ENCODE measurements around the gene RASGRP4. TPM values are rescaled to one million over a fixed set of nuclear protein-coding genes. Genes with fewer than 3 reads are reported as not detected.

The RASGRP4 gene
- total RNA-seq, 1 donor from 2014 or later, result 0.64 TPM

DNA sequence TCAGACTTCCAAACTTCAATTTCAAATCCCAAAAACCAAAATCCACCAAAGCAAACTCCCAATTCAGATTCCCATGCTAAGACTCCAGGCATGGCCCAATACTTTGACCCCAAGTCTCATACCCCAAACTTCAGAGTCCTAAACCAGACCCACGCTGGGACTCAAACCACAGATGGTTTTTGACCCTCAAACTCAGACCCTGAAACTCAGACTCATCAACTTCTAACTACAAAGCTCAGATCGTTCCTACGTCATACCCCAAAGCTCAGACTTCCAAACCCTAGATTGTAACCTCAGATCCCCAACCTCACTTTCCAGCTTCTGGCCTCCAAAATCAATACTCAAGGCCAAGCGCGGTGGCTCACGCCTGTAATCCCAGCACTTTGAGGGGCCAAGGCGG is 19.3 kb upstream of the RASGRP4 start:
- no peak for DNase-seq (ENCODE audit: low spot score in 2 of 2)
- no peak overlapping the region for H3K27ac ChIP-seq
- no peaks in the 10 kb centered on the region for H3K4me1 ChIP-seq
- no peaks in the 10 kb centered on the region for H3K36me3 ChIP-seq
- H3K27me3 ChIP-seq, result no peaks in the 10 kb centered on the region
- H3K9me3 ChIP-seq, result no peaks in the 10 kb centered on the region
- intact Hi-C loops (cut with DNase I), result no loop called here
- TF ChIP-seq, protein P1, sequence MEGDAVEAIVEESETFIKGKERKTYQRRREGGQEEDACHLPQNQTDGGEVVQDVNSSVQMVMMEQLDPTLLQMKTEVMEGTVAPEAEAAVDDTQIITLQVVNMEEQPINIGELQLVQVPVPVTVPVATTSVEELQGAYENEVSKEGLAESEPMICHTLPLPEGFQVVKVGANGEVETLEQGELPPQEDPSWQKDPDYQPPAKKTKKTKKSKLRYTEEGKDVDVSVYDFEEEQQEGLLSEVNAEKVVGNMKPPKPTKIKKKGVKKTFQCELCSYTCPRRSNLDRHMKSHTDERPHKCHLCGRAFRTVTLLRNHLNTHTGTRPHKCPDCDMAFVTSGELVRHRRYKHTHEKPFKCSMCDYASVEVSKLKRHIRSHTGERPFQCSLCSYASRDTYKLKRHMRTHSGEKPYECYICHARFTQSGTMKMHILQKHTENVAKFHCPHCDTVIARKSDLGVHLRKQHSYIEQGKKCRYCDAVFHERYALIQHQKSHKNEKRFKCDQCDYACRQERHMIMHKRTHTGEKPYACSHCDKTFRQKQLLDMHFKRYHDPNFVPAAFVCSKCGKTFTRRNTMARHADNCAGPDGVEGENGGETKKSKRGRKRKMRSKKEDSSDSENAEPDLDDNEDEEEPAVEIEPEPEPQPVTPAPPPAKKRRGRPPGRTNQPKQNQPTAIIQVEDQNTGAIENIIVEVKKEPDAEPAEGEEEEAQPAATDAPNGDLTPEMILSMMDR (IDR thresholded peaks at IDR 0.05), result no peak
- H3K4me3 ChIP-seq, result no peak overlapping the region

DNA sequence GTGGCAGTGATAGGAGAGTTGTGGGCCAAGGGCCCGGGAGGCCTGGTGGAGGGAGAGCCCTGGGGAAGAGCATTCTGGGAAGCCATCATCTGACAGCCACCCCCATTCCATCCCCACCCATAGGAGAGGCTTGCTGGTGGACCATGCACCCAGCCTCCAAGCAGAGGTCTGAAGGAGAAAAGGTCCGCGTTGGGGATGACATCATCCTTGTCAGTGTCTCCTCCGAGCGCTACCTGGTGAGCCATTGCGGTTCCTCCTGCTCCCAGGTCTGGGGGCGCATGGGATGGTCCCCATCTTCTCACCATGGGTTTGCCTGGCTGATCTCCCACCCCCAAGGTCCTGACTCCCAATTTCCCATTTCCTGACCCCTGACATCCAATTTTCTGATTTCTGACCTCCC is 18.0 kb upstream of the RASGRP4 start:
- no peak overlapping the region for H3K27ac ChIP-seq
- intact Hi-C loops (cut with DNase I), result no loop called here
- no peaks in the 10 kb centered on the region for H3K4me1 ChIP-seq
- no peak for DNase-seq (ENCODE audit: low spot score in 2 of 2)
- no peaks in the 10 kb centered on the region for H3K27me3 ChIP-seq
- TF ChIP-seq, protein P1 (IDR thresholded peaks at IDR 0.05), result no peak
- H3K36me3 ChIP-seq, result no peaks in the 10 kb centered on the region
- H3K4me3 ChIP-seq, result no peak overlapping the region
- no peaks in the 10 kb centered on the region for H3K9me3 ChIP-seq

DNA sequence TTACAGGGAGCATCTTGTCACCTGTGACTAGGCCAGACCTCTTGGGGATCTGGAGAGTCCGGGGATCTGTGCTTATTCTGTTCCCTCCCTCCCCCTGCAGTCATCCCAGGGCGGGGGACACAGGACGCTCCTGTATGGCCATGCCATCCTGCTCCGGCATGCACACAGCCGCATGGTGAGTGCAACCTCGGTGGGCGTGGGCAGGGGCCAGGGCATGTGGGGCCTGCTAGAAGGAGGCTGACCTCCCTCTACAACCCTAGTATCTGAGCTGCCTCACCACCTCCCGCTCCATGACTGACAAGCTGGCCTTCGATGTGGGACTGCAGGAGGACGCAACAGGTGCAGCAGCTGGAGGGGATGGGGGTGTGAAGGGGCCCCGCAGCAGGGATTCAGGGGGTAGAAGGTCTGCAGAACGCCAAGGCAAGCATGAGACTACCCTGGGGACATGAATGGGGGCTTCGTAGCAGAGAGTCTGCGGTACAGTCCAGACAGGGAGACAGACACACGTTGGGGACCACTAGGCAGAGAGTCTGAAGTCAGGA is 17.5 kb upstream of the RASGRP4 start:
- H3K27ac ChIP-seq, result no peak overlapping the region
- TF ChIP-seq, protein P1 (IDR thresholded peaks at IDR 0.05), result no peak
- H3K4me3 ChIP-seq, result no peak overlapping the region
- no peaks in the 10 kb centered on the region for H3K4me1 ChIP-seq
- H3K9me3 ChIP-seq, result no peaks in the 10 kb centered on the region
- DNase-seq (ENCODE audit: low spot score in 2 of 2), result no peak
- no peaks in the 10 kb centered on the region for H3K27me3 ChIP-seq
- no peaks in the 10 kb centered on the region for H3K36me3 ChIP-seq
- intact Hi-C loops (cut with DNase I), result no loop called here

DNA sequence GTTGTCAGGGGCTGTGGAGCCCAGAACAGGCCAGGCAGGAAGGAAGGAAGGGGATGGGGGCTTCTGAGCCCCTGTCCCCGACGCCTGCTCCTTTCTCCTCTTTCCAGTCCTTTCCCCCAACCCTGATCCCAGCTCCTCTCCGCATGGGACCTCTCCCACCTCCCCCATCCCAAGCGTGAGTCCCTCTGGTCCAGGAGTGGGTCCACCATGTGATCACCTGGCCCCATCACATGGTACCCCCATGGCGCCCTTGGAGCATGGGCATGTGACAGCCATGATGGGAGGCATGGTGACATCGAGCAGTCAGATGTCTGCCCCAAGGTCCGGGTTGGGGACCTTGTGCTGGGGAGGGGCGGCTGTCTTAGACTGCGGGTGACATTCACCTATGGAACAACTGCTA is 16.7 kb upstream of the RASGRP4 start:
- intact Hi-C loops (cut with DNase I), result no loop called here
- Histone ChIP-seq H3K4me1 (no peaks in the 10 kb centered on the region), H3K4me3 (no peak overlapping the region), H3K27ac (no peak overlapping the region), H3K27me3 (no peaks in the 10 kb centered on the region), H3K9me3 (no peaks in the 10 kb centered on the region), H3K36me3 (no peaks in the 10 kb centered on the region)
- TF ChIP-seq, protein P1 (IDR thresholded peaks at IDR 0.05), result no peak
- no peak for DNase-seq (ENCODE audit: low spot score in 2 of 2)

DNA sequence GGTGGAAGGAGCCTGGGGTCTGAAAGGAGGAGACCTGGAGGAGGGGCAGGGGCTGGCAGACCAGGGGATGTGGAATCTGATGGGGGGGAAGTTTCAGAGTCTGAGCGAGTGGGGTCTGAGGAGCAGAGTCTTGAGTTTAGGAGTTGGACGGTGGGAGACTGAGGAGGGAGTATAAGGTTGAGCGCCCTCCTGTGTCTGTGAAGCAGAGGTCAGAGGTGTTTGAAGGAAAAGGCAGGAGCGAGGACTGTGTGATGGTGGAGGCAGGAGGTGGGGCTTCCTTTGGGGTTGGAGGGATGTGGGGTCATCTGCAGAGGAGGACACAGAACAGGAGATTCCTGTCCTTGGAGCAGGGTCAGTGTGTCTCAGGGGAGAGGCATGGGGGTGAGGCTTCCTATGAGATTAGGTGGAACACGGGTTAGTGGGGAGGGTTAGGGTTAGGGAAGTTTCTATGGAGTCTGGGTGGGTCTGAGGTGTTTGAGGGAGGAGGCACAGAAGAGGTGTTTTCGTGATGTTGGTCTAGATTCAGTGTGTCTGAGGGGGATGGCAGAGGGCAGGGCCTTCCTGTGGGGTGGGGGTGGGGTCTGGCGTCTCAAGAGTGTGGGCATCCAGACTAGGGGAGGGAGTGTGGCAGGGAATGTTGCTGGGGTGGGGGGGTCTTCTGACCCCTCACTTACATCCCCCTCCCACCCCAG is 15.8 kb upstream of the RASGRP4 start:
- Histone ChIP-seq H3K4me1 (no peaks in the 10 kb centered on the region), H3K9me3 (no peaks in the 10 kb centered on the region), H3K36me3 (no peaks in the 10 kb centered on the region), H3K27ac (no peak overlapping the region), H3K27me3 (no peaks in the 10 kb centered on the region), H3K4me3 (no peak overlapping the region)
- intact Hi-C loops (cut with DNase I), result no loop called here
- TF ChIP-seq, protein P1 (IDR thresholded peaks at IDR 0.05), result no peak
- no peak for DNase-seq (ENCODE audit: low spot score in 2 of 2)
